Stomach (tissue), 9 donors: ENCODE measurements around the gene CCR7. TPM values are rescaled to one million over a fixed set of nuclear protein-coding genes. Genes with fewer than 3 reads are reported as not detected.

Experiments
- DNase-seq, 2 donors: peaks; one replicate each; pipeline versions ENCODE4 v3.0.0 to v3.0.0-alpha.2; 2013 to 2019
- H3K27ac ChIP-seq, 5 donors: fragments of 200-600 bp in 4 of 5; sonication (generic) in 4 of 5; one replicate each; pipeline ENCODE4 v1.5.1; 2013 to 2019; ENCODE audit warnings: mild to moderate bottlenecking in 1 of 5, moderate library complexity in 1 of 5
- H3K27me3 ChIP-seq, 3 donors: fragments of 200-600 bp; sonication (generic); one replicate each; pipeline ENCODE4 v1.5.1; 2017 to 2019; ENCODE audit warnings: mixed run types in 1 of 3
- H3K36me3 ChIP-seq, 4 donors: fragments of 200-600 bp; sonication (generic); 1 replicate in 3 of 4; 2 replicates in 1 of 4; pipeline ENCODE4 v1.5.1; 2016 to 2019
- H3K4me1 ChIP-seq, 4 donors: fragments of 200-600 bp; sonication (generic); one replicate each; pipeline ENCODE4 v1.5.1; 2016 to 2019
- H3K4me3 ChIP-seq, 4 donors: fragments of 200-600 bp; sonication (generic) in 3 of 4; one replicate each; pipeline ENCODE4 v1.5.1; 2016 to 2019; ENCODE audit warnings: mild to moderate bottlenecking in 1 of 4
- H3K9me3 ChIP-seq, 4 donors: fragments of 200-600 bp; sonication (generic); one replicate each; pipeline ENCODE4 v1.5.1; 2016 to 2019
- EP300 ChIP-seq: sonication (generic); formaldehyde crosslinking; IDR thresholded peaks from one replicate; pipeline ENCODE4 v1.6.1; 2017; ENCODE audit warnings: antibody characterized with exemption
- POLR2A ChIP-seq, 4 donors: fragments of 450-650 bp; IDR thresholded peaks; one replicate each; pipeline ENCODE4 v1.6.1; 2016; ENCODE audit warnings: antibody characterized with exemption in 4 of 4, control low read depth in 2 of 4, mild to moderate bottlenecking in 1 of 4, moderate library complexity in 1 of 4
- POLR2AphosphoS5 ChIP-seq, 3 donors: sonication (generic); formaldehyde crosslinking; IDR thresholded peaks; one replicate each; pipeline ENCODE4 v1.6.1; 2016; ENCODE audit warnings: antibody characterized with exemption in 3 of 3
- WGBS, 5 donors: extraction: QIAGEN DNeasy Blood & Tissue Kit in 3 of 5; methylation state at CpG; one replicate each; pipeline versions ENCODE4 v1.1.5 to v1.1.7; 2013 to 2018; 5-methylcytosine and 5-hydroxymethylcytosine counted together
- intact Hi-C: fragments of 100-400 bp; cut with DNase I; formaldehyde crosslinking; loops from one replicate; pipeline ENCODE4 v1.15.1; 2023; ENCODE audit warnings: low total_unique reads
- polyA plus RNA-seq, 3 donors: library from polyadenylated mRNA; stranded (reverse); fragments of 200-250 nt; gene quantifications; one replicate each; pipeline ENCODE4 v1.2.3, GENCODE V29; 2013
- total RNA-seq, 5 donors: library from RNA; depleted of rRNA; stranded (reverse); fragments of >200 nt; gene quantifications; one replicate each; pipeline versions ENCODE4 v1.1.0 to v1.2.3, GENCODE V29; 2014 to 2016
- TF ChIP-seq, protein P1 (sequence below), 7 experiments: fragments of 450-650 bp in 4 of 7; fragments of 200-600 bp in 3 of 7; sonication (generic) in 3 of 7; IDR thresholded peaks; one replicate each; pipeline ENCODE4 v1.5.1; 2016 to 2019; ENCODE audit warnings: antibody characterized with exemption in 7 of 7, control low read depth in 2 of 7, mild to moderate bottlenecking in 1 of 7
- donor health status: healthy with polysubstance abuse.
- donor health status: Bipolar disorder and iron deficiency.
- donor health status: healthy.

Gene CCR7
- total and polyA plus RNA-seq, 8 donors = 0.92 to 3.1 (median 1.4) TPM; not detected in 5

DNA sequence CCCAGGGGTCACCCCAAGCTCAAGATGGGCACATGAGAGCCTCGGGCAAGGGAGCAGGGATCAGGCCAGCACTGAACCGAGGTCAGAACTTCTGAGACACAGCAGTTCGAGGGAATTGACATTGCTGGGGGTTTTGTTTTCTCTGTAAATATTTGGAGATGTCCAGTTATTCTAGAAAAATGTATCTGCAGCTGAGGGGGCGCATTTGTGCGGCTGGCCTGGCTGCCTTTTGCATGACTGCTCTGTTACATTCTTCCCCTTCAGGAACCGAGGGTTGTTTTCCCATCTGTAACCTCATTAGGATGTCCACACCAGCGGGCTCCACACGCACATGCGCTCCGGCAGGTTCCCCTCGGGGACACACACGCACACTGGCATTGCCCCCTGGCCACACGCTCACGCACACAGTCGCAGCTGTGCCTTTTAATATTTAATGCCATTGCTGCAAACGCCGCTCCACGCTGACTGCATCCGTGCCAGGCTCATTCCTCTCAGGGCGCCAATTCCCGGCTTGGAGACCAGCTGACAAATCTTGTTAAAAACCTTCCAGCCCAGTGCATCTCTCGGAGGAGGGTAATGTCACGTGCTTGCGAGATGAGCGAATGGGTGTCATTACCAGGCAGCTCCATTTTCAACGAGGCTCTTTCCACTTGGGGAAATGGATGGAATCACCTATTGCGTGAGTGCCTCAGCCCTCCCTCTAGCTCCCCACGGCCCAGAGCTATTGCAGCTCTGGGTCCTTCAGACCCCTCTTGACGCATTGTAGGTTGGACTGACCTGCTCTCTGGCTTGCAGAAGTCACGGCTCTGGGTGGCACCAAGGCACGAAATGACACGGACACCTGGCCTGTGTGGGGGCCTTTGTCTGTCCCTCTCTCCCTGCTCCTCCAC, 13.1 kb downstream of the CCR7 start:
- DNase-seq = peak; percentile 29 to 61
- H3K9me3 ChIP-seq = no peaks in the 10 kb centered on the region
- no peak for TF ChIP-seq POLR2A (IDR thresholded peaks at IDR 0.05)
- TF ChIP-seq POLR2AphosphoS5 (IDR thresholded peaks at IDR 0.05) = peak; percentile 31 to 43 (median 40)
- TF ChIP-seq EP300 = peak; percentile 69
- intact Hi-C loops = no loop called here
- no peak overlapping the region for H3K4me3 ChIP-seq
- H3K4me1 ChIP-seq = peaks cover 49 to 82% (median 72%) of the 10 kb centered on the region in 4 donors
- H3K36me3 ChIP-seq = no peaks in the 10 kb centered on the region
- peaks cover 0 to 6% (median 0%) of the 10 kb centered on the region in 3 donors for H3K27me3 ChIP-seq
- WGBS, 5 donors = 64 to 83% (median 75%) methylated on average over 29 to 32 of the region's 32 CpGs
- peak overlapping the region; percentile 58 to 92 (median 90) for H3K27ac ChIP-seq

DNA sequence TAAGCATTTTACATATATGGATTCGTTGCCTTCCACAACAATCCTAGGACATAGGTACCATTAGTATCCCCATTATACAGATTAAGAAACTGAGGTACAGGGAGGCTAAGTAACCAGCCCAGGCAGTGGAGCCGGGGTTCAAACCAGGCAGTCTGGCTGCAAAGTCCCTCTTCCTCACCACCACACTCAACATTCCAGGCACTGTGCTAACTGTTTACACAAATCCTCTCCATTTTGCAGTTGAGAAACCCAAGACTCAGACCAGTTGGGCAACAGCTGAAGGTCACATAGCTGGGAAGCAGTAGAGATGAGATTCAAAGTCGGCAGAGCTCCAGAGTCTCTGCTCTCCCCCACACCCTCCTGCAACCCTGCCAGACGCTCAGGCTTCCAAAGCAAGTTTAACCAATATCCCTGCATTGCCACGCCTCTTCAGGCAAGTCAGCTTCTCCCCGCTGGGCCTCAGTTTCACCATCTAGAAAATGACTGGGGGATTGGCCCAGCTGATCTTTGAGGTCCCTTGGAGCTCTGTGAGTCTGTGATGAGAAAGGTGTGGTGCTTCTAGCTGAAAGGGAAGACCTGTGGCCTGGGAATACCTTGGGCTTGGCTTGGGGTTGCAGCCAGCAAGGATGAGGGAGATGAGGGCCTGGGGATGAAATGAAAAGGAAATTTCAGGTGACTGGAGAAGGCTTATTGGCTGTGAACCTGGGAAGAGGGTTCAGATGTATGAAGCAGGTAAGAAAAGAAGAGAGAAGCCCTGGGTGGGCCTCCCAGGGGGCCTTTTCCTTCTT, 14.0 kb downstream of the CCR7 start:
- Histone ChIP-seq H3K27ac (peak overlapping the region; percentile 50 to 92 (median 90)), H3K9me3 (no peaks in the 10 kb centered on the region), H3K4me3 (no peak overlapping the region), H3K36me3 (no peaks in the 10 kb centered on the region), H3K4me1 (peaks cover 49 to 78% (median 71%) of the 10 kb centered on the region in 4 donors), H3K27me3 (no peaks in the 10 kb centered on the region)
- intact Hi-C loops = no loop called here
- peak; percentile 41 to 85 for DNase-seq
- WGBS, 5 donors = 58 to 74% (median 71%) methylated on average over 6 of the region's 6 CpGs
- TF ChIP-seq, protein P1, sequence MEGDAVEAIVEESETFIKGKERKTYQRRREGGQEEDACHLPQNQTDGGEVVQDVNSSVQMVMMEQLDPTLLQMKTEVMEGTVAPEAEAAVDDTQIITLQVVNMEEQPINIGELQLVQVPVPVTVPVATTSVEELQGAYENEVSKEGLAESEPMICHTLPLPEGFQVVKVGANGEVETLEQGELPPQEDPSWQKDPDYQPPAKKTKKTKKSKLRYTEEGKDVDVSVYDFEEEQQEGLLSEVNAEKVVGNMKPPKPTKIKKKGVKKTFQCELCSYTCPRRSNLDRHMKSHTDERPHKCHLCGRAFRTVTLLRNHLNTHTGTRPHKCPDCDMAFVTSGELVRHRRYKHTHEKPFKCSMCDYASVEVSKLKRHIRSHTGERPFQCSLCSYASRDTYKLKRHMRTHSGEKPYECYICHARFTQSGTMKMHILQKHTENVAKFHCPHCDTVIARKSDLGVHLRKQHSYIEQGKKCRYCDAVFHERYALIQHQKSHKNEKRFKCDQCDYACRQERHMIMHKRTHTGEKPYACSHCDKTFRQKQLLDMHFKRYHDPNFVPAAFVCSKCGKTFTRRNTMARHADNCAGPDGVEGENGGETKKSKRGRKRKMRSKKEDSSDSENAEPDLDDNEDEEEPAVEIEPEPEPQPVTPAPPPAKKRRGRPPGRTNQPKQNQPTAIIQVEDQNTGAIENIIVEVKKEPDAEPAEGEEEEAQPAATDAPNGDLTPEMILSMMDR (IDR thresholded peaks at IDR 0.05) = no peak
- peak; percentile 88 for TF ChIP-seq EP300
- TF ChIP-seq POLR2AphosphoS5 (IDR thresholded peaks at IDR 0.05) = peak; percentile 78 to 98 (median 94)
- TF ChIP-seq POLR2A (IDR thresholded peaks at IDR 0.05) = no peak

DNA sequence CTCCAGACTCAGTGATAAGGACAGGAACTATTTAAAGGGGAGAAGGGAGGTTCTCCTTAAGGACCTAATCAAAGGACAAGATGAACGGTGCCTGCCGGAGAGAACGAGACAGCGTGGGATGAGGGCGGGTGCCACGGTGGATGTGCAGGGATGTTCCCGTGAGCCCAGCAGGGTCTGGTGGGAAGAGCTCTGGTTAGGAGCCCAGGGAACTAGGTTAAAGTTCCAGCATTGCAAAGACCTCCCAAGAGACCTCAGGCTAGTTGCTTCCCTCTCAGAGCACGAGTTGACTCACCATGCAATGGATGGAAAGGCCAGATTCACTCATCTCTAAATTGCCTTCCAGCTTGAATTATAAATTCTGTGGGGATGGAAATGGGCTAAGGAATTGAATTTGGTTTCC, 14.7 kb downstream of the CCR7 start:
- intact Hi-C loops = no loop called here
- peaks cover 49 to 78% (median 71%) of the 10 kb centered on the region in 4 donors for H3K4me1 ChIP-seq
- H3K4me3 ChIP-seq = no peak overlapping the region
- peak; percentile 25 to 45 for DNase-seq
- 69 to 87% (median 83%) methylated on average over 8 of the region's 8 CpGs for WGBS, 5 donors
- H3K27me3 ChIP-seq = no peaks in the 10 kb centered on the region
- peak overlapping the region in 4 of 5 donors; percentile 84 to 92 (median 90) for H3K27ac ChIP-seq
- H3K36me3 ChIP-seq = no peaks in the 10 kb centered on the region
- peak in 1 of 3 donors; percentile 47 for TF ChIP-seq POLR2AphosphoS5 (IDR thresholded peaks at IDR 0.05)
- TF ChIP-seq, protein P1 (IDR thresholded peaks at IDR 0.05) = no peak
- no peaks in the 10 kb centered on the region for H3K9me3 ChIP-seq

DNA sequence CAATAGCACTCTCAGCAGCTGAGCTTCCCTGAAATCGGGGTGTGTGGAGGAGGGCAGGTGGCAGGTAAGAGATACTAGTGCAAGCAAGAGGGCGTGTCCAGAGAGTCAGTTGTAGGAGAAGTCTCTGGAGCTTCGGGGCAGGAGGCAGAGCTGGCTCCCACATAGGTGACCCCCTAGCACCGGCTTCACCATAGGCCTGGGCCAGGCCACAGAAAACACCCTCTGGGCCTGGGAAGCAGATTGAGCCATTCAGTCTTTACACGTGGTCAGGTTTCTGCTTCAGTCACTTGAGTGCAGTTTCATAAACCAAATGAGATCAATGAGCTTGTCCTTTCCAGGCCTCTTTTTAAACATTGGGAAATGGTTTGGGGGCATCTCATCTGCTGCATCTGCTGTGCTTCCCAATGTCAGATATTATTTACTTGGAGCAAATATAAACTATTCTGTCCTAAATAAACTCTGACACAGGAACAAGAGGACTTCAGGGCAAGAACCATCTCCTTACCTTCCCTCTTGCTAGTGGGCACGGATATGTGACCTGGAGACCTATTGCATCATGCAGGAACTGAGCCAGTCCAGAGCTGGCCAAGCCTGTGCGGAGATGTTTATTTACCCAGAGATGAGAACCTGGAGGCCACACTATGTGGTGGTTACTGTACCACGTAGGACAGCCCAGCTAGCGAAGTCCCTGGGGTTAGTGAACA, 16.1 kb downstream of the CCR7 start:
- Histone ChIP-seq H3K36me3 (no peaks in the 10 kb centered on the region), H3K27me3 (no peaks in the 10 kb centered on the region), H3K4me1 (peaks cover 46 to 71% (median 63%) of the 10 kb centered on the region in 4 donors), H3K4me3 (no peak overlapping the region), H3K9me3 (no peaks in the 10 kb centered on the region), H3K27ac (peak overlapping the region; percentile 70 to 92 (median 90))
- DNase-seq = peak; percentile 50 to 56
- TF ChIP-seq EP300 = peak; percentile 89
- TF ChIP-seq POLR2A (IDR thresholded peaks at IDR 0.05) = no peak
- peak; percentile 77 to 82 (median 79) for TF ChIP-seq POLR2AphosphoS5 (IDR thresholded peaks at IDR 0.05)
- TF ChIP-seq, protein P1 (IDR thresholded peaks at IDR 0.05) = no peak
- WGBS, 5 donors = 35 to 41% (median 40%) methylated on average over 9 of the region's 9 CpGs
- intact Hi-C loops = no loop called here
